Neural progenitor cell (in vitro differentiated cells): ENCODE measurements around the gene GDF10. TPM values are rescaled to one million over a fixed set of nuclear protein-coding genes. Genes with fewer than 3 reads are reported as not detected.

ENCODE experiments used
- DNase-seq: peaks from one replicate; pipeline ENCODE4 v3.0.0-alpha.2; 2016; ENCODE audit warnings: low spot score
- H2AFZ ChIP-seq: fragments of 200-600 bp; sonication (generic); replicated peaks from 2 replicates; pipeline ENCODE4 v1.6.1; 2016; ENCODE audit warnings: antibody characterized with exemption
- H3F3A ChIP-seq: fragments of 200-600 bp; sonication (generic); 2 replicates; pipeline ENCODE4 v1.6.1; 2016; ENCODE audit warnings: antibody characterized with exemption, low read depth
- H3K27ac ChIP-seq: fragments of 200-600 bp; sonication (generic); 2 replicates; pipeline ENCODE4 v1.5.1; 2016; ENCODE audit warnings: mild to moderate bottlenecking
- H3K27me3 ChIP-seq: fragments of 200-600 bp; sonication (generic); 2 replicates; pipeline ENCODE4 v1.6.1; 2016; ENCODE audit warnings: mild to moderate bottlenecking, moderate library complexity
- H3K36me3 ChIP-seq: fragments of 200-600 bp; sonication (generic); 2 replicates; pipeline ENCODE4 v1.5.1; 2016
- H3K4me1 ChIP-seq: fragments of 200-600 bp; sonication (generic); 2 replicates; pipeline ENCODE4 v1.6.1; 2016; ENCODE audit warnings: mixed run types
- H3K4me2 ChIP-seq: fragments of 200-600 bp; sonication (generic); 2 replicates; pipeline ENCODE4 v1.6.1; 2016
- H3K4me3 ChIP-seq: fragments of 200-600 bp; sonication (generic); 2 replicates; pipeline ENCODE4 v1.5.1; 2016
- H3K79me2 ChIP-seq: fragments of 200-600 bp; sonication (generic); 2 replicates; pipeline ENCODE4 v1.6.1; 2016; ENCODE audit warnings: low read depth
- H3K9ac ChIP-seq: fragments of 200-600 bp; sonication (generic); 2 replicates; pipeline ENCODE4 v1.6.1; 2016
- H3K9me3 ChIP-seq: fragments of 200-600 bp; sonication (generic); 2 replicates; pipeline ENCODE4 v1.5.1; 2016; ENCODE audit warnings: low read depth
- H4K20me1 ChIP-seq: fragments of 200-600 bp; sonication (generic); 2 replicates; pipeline ENCODE4 v1.6.1; 2016; ENCODE audit warnings: low read depth
- H3K27ac Mint-ChIP-seq: 3 replicates; pipeline ENCODE4 v1.8.0; 2021; ENCODE audit warnings: mixed read lengths
- H3K27me3 Mint-ChIP-seq: 2 replicates; pipeline ENCODE4 v1.8.0; 2022; ENCODE audit warnings: low read depth, mild to moderate bottlenecking, inconsistent platforms, moderate library complexity, mixed read lengths; ENCODE audit not compliant: insufficient read depth
- H3K36me3 Mint-ChIP-seq: 3 replicates; pipeline ENCODE4 v1.8.0; 2021; ENCODE audit warnings: mixed read lengths
- H3K4me1 Mint-ChIP-seq: 3 replicates; pipeline ENCODE4 v1.8.0; 2021; ENCODE audit warnings: mixed read lengths
- H3K4me3 Mint-ChIP-seq: 3 replicates; pipeline ENCODE4 v1.8.0; 2021; ENCODE audit warnings: mild to moderate bottlenecking, moderate library complexity, mixed read lengths
- H3K9me3 Mint-ChIP-seq: 3 replicates; pipeline ENCODE4 v1.8.0; 2020; ENCODE audit warnings: mixed read lengths
- EZH2 ChIP-seq: fragments of 200-600 bp; sonication (generic); IDR thresholded peaks from 2 replicates; pipeline ENCODE4 v1.6.1; 2017; ENCODE audit warnings: antibody characterized with exemption, mild to moderate bottlenecking, moderate library complexity
- EZH2phosphoT487 ChIP-seq: fragments of 200-600 bp; sonication (generic); IDR thresholded peaks from 2 replicates; pipeline ENCODE4 v1.6.1; 2017; ENCODE audit warnings: antibody characterized with exemption
- total RNA-seq: library from RNA; depleted of rRNA; stranded (reverse); fragments of >200 nt; gene quantifications from 2 replicates; pipeline ENCODE4 v1.2.3, GENCODE V29; 2015; ENCODE audit warnings: low replicate concordance
- TF ChIP-seq, protein P1 (sequence below): fragments of 200-600 bp; sonication (generic); IDR thresholded peaks from 2 replicates; pipeline ENCODE4 v1.5.1; 2017; ENCODE audit warnings: antibody characterized with exemption, mild to moderate bottlenecking

Gene GDF10
- total RNA-seq, 1 donor from 2014 or later: 0.28 TPM

DNA sequence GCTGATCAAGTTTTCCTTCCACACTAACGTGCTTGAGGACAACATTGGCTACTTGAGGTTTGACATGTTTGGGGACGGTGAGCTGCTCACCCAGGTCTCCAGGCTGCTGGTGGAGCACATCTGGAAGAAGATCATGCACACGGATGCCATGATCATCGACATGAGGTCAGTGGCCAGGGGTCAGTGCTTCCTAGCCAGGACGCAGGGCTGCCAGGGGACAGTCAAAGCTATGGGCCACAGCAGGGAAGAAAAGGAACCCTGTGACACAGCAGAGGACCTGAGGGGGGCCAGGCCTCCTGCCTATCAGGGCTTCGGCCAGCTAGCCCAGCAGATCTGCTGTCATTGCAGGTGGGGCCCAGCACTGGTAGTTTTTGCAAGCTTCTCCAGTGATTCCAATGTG lies 53.4 kb downstream of the GDF10 start:
- Mint-ChIP-seq H3K36me3 (no peaks in the 10 kb centered on the region), H3K27me3 (peaks cover 3% of the 10 kb centered on the region), H3K9me3 (no peaks in the 10 kb centered on the region), H3K4me1 (no peaks in the 10 kb centered on the region), H3K4me3 (no peak overlapping the region), H3K27ac (no peak overlapping the region)
- TF ChIP-seq EZH2: no peak
- TF ChIP-seq EZH2phosphoT487: no peak
- TF ChIP-seq, protein P1, sequence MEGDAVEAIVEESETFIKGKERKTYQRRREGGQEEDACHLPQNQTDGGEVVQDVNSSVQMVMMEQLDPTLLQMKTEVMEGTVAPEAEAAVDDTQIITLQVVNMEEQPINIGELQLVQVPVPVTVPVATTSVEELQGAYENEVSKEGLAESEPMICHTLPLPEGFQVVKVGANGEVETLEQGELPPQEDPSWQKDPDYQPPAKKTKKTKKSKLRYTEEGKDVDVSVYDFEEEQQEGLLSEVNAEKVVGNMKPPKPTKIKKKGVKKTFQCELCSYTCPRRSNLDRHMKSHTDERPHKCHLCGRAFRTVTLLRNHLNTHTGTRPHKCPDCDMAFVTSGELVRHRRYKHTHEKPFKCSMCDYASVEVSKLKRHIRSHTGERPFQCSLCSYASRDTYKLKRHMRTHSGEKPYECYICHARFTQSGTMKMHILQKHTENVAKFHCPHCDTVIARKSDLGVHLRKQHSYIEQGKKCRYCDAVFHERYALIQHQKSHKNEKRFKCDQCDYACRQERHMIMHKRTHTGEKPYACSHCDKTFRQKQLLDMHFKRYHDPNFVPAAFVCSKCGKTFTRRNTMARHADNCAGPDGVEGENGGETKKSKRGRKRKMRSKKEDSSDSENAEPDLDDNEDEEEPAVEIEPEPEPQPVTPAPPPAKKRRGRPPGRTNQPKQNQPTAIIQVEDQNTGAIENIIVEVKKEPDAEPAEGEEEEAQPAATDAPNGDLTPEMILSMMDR: no peak
- no peak overlapping the region for H2AFZ ChIP-seq
- no peaks in the 10 kb centered on the region for H3K79me2 ChIP-seq
- H3K4me3 ChIP-seq: no peak overlapping the region
- H3K4me2 ChIP-seq: no peak overlapping the region
- no peaks in the 10 kb centered on the region for H3F3A ChIP-seq
- no peak overlapping the region for H3K27ac ChIP-seq
- H4K20me1 ChIP-seq: no peaks in the 10 kb centered on the region
- H3K27me3 ChIP-seq: no peaks in the 10 kb centered on the region
- H3K9me3 ChIP-seq: no peaks in the 10 kb centered on the region
- H3K36me3 ChIP-seq: no peaks in the 10 kb centered on the region
- H3K9ac ChIP-seq: no peak overlapping the region
- H3K4me1 ChIP-seq: no peaks in the 10 kb centered on the region
- no peak for DNase-seq

DNA sequence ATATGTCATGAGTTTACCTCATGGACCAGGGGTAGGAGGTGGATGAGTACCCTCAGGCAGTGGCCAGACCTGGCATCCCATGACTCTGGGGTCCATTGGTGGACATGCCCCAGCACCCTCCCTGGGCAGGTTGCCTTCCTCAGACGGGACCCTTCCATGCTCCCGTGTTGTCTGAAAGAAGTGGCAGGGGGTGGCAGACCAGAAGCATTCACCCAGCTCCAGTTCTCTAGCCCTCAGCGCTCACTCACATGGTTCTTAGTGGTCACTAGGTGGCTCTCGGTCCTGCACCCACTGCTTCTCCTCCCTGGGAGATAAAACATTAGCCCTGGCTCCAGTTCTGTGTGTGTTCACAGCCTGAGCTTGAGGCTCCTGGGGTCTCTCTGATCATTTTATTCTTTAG lies 54.2 kb downstream of the GDF10 start:
- H3K4me1 ChIP-seq: no peaks in the 10 kb centered on the region

DNA sequence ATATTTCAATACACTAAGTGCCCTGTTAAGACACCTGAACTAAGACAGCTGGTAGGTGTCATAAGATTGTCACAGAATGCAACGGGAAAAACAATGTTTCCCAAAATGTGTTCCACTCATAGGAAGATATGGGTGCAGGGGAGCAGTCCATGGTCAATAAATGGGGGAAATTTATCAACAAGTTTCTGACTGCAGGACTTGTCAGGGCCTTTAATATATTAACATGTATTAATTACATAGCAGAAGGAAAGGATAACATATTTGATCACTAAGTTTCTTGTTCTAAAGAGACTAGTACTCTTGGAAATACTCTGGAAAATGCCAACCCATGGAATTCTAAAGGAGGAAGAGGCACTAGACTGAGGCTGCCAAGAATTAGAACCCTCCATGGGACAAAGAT lies 54.9 kb downstream of the GDF10 start:
- H3F3A ChIP-seq: no peaks in the 10 kb centered on the region
- no peaks in the 10 kb centered on the region for H3K4me1 ChIP-seq
- Mint-ChIP-seq H3K4me1 (no peaks in the 10 kb centered on the region), H3K9me3 (no peaks in the 10 kb centered on the region), H3K4me3 (no peak overlapping the region), H3K27ac (no peak overlapping the region), H3K36me3 (no peaks in the 10 kb centered on the region), H3K27me3 (peaks cover 3% of the 10 kb centered on the region)
- H3K36me3 ChIP-seq: no peaks in the 10 kb centered on the region
- H3K9me3 ChIP-seq: no peaks in the 10 kb centered on the region
- no peak overlapping the region for H3K9ac ChIP-seq
- no peak for DNase-seq
- TF ChIP-seq, protein P1: no peak
- TF ChIP-seq EZH2: no peak
- TF ChIP-seq EZH2phosphoT487: no peak
- no peaks in the 10 kb centered on the region for H3K79me2 ChIP-seq
- H3K27ac ChIP-seq: no peak overlapping the region
- no peak overlapping the region for H3K4me3 ChIP-seq
- H4K20me1 ChIP-seq: no peaks in the 10 kb centered on the region
- H2AFZ ChIP-seq: no peak overlapping the region
- no peak overlapping the region for H3K4me2 ChIP-seq
- no peaks in the 10 kb centered on the region for H3K27me3 ChIP-seq

More for the DNA sequence above, 54.2 kb downstream of the GDF10 start:
- no peaks in the 10 kb centered on the region for H3F3A ChIP-seq
- H3K36me3 Mint-ChIP-seq: no peaks in the 10 kb centered on the region
- no peak overlapping the region for H3K4me2 ChIP-seq
- peak overlapping the region; percentile 14 for H3K4me3 Mint-ChIP-seq
- H3K27ac Mint-ChIP-seq: no peak overlapping the region
- no peak overlapping the region for H2AFZ ChIP-seq
- no peaks in the 10 kb centered on the region for H4K20me1 ChIP-seq
- no peaks in the 10 kb centered on the region for H3K27me3 ChIP-seq
- H3K79me2 ChIP-seq: no peaks in the 10 kb centered on the region
- no peaks in the 10 kb centered on the region for H3K4me1 Mint-ChIP-seq
- no peak for DNase-seq
- H3K4me3 ChIP-seq: no peak overlapping the region
- H3K27ac ChIP-seq: no peak overlapping the region
- no peaks in the 10 kb centered on the region for H3K9me3 ChIP-seq
- peaks cover 3% of the 10 kb centered on the region for H3K27me3 Mint-ChIP-seq
- H3K36me3 ChIP-seq: no peaks in the 10 kb centered on the region
- no peak overlapping the region for H3K9ac ChIP-seq
- no peaks in the 10 kb centered on the region for H3K9me3 Mint-ChIP-seq
- TF ChIP-seq, protein P1: no peak
- TF ChIP-seq EZH2phosphoT487: no peak
- TF ChIP-seq EZH2: no peak
